T-cell (primary cell): ENCODE data around the gene SHISAL1. TPM values are rescaled to one million over a fixed set of nuclear protein-coding genes. Genes with fewer than 3 reads are reported as not detected.

ENCODE experiments used
- ATAC-seq, 4 experiments: fragments of 200-7000 bp in 3 of 4; fragments of 150-1000 bp in 1 of 4; cut with Tn5 transposase; replicated peaks in 1 of 4; 1 replicate in 3 of 4; 2 replicates in 1 of 4; pipeline ENCODE4 v1.10.0; 2021; ENCODE audit warnings: moderate library complexity in 3 of 4, mild to moderate bottlenecking in 2 of 4, moderate number of reproducible peaks in 1 of 4
- CTCF ChIA-PET, 2 donors: fragments of 300-600 bp; sonication (Branson Sonifier 250); formaldehyde crosslinking; loops; one replicate each; lab custom pipeline; 2022; ENCODE audit warnings: antibody characterized with exemption in 2 of 2; lab: Charles Lee
- POLR2A ChIA-PET, 2 donors: fragments of 300-600 bp; sonication (Branson Sonifier 250); formaldehyde crosslinking; loops; one replicate each; lab custom pipeline; 2022; ENCODE audit warnings: antibody characterized with exemption in 2 of 2; lab: Charles Lee
- DNase-seq, 35 experiments: peaks; one replicate each; pipeline versions ENCODE4 v3.0.0 to v3.0.0-alpha.2; 2013 to 2023
- H3K27ac ChIP-seq: one replicate; pipeline ENCODE4 v1.5.1; 2013; ENCODE audit warnings: low read length
- H3K27me3 ChIP-seq, 2 experiments: replicated peaks in 1 of 2; 1 replicate in 1 of 2; 2 replicates in 1 of 2; pipeline versions ENCODE4 v1.6.1 to v1.7.0; 2013; ENCODE audit warnings: low read length in 1 of 2, mixed read lengths in 1 of 2; ENCODE audit not compliant: control insufficient read depth in 2 of 2, insufficient read depth in 2 of 2; ENCODE audit errors: extremely low read depth in 1 of 2
- H3K36me3 ChIP-seq, 2 donors: 1 replicate in 1 of 2; 2 replicates in 1 of 2; pipeline versions ENCODE4 v1.6.1 to v1.7.0; 2013; ENCODE audit warnings: low read length in 1 of 2; ENCODE audit not compliant: control insufficient read depth in 2 of 2, insufficient read depth in 1 of 2; ENCODE audit errors: extremely low read depth in 1 of 2
- H3K4me1 ChIP-seq, 2 experiments: 1 replicate in 1 of 2; 2 replicates in 1 of 2; pipeline versions ENCODE4 v1.6.1 to v1.7.0; 2013; ENCODE audit warnings: low read length in 2 of 2, mixed read lengths in 1 of 2; ENCODE audit not compliant: insufficient read depth in 2 of 2, control insufficient read depth in 1 of 2; ENCODE audit errors: extremely low read depth in 1 of 2
- H3K4me3 ChIP-seq, 2 donors: 1 replicate in 1 of 2; 2 replicates in 1 of 2; pipeline versions ENCODE4 v1.5.1 to v1.7.0; 2013; ENCODE audit warnings: mild to moderate bottlenecking in 2 of 2, low read length in 1 of 2, moderate library complexity in 1 of 2; ENCODE audit not compliant: control insufficient read depth in 1 of 2; ENCODE audit errors: extremely low read depth in 1 of 2
- H3K9me3 ChIP-seq: 2 replicates; pipeline ENCODE4 v1.7.0; 2013
- H3K27ac Mint-ChIP-seq, 2 donors: one replicate each; pipeline ENCODE4 v1.8.0; 2020 to 2021; ENCODE audit warnings: mild to moderate bottlenecking in 2 of 2, mixed read lengths in 2 of 2
- H3K27me3 Mint-ChIP-seq, 2 donors: one replicate each; pipeline ENCODE4 v1.8.0; 2021 to 2022; ENCODE audit warnings: mixed read lengths in 2 of 2
- H3K36me3 Mint-ChIP-seq: one replicate; pipeline ENCODE4 v1.8.0; 2021; ENCODE audit warnings: mixed read lengths
- H3K4me1 Mint-ChIP-seq, 3 donors: one replicate each; pipeline ENCODE4 v1.8.0; 2020 to 2022; ENCODE audit warnings: mixed read lengths in 3 of 3, mild to moderate bottlenecking in 1 of 3
- H3K4me3 Mint-ChIP-seq, 3 donors: one replicate each; pipeline ENCODE4 v1.8.0; 2020 to 2022; ENCODE audit warnings: mild to moderate bottlenecking in 3 of 3, mixed read lengths in 3 of 3, moderate library complexity in 3 of 3
- H3K9me3 Mint-ChIP-seq, 3 donors: one replicate each; pipeline ENCODE4 v1.8.0; 2020 to 2022; ENCODE audit warnings: mixed read lengths in 3 of 3
- WGBS: methylation state at CpG from one replicate; pipeline ENCODE4 v1.1.5; 2013; ENCODE audit warnings: missing lambda C conversion rate; ENCODE audit not compliant: insufficient coverage; 5-methylcytosine and 5-hydroxymethylcytosine counted together
- total RNA-seq, 35 experiments: library from RNA in 6 of 35; stranded (reverse) in 6 of 35; fragments of 120-200 nt in 1 of 35; gene quantifications; one replicate each; pipeline versions ENCODE4 v1.2.1 to v1.2.4 and lab custom pipeline; 2013 to 2026

SHISAL1 gene
- total RNA-seq, 5 donors from 2014 or later (not counting 1 experiment from before 2014, with no cell fraction given) = 0.03 to 0.06 TPM; not detected in 3

- H3K4me1 Mint-ChIP-seq = peaks cover 0 to 8% (median 4%) of the 10 kb centered on the region in 3 donors
- peaks cover 0 to 39% of the 10 kb centered on the region in 2 donors for H3K27me3 Mint-ChIP-seq
- no peak overlapping the region for H3K27ac Mint-ChIP-seq
- ATAC-seq (peak in 1 of 4 experiments; percentile 16), DNase-seq (peak in 1 of 35 experiments; percentile 6)
- Histone ChIP-seq H3K27ac (no peak overlapping the region), H3K4me3 (no peak overlapping the region), H3K9me3 (no peaks in the 10 kb centered on the region), H3K27me3 (peaks cover 0 to 71% of the 10 kb centered on the region in 2 experiments), H3K36me3 (no peaks in the 10 kb centered on the region), H3K4me1 (peaks cover 0 to 4% of the 10 kb centered on the region in 2 experiments)
- H3K4me3 Mint-ChIP-seq = no peak overlapping the region
- H3K9me3 Mint-ChIP-seq = no peaks in the 10 kb centered on the region
- H3K36me3 Mint-ChIP-seq = no peaks in the 10 kb centered on the region
- 24% methylated on average over 4 of the region's 11 CpGs for WGBS
- ChIA-PET POLR2A (no interaction called here), CTCF (interaction anchor here in 1 of 2 donors (0.6 kb wide), 1 partner anchor 270 kb away, joined by 5 read pairs; no protein-coding TSS in a partner anchor)
Observed at GRCh38 chr22:44351685-44352377, 39.1 kb upstream of the SHISAL1 start.

GRCh38 chr22:44351037-44351436, 38.3 kb upstream of the SHISAL1 start:
- Mint-ChIP-seq H3K4me3 (no peak overlapping the region), H3K9me3 (no peaks in the 10 kb centered on the region), H3K36me3 (no peaks in the 10 kb centered on the region), H3K27me3 (peaks cover 0 to 39% of the 10 kb centered on the region in 2 donors), H3K4me1 (peaks cover 0 to 8% (median 4%) of the 10 kb centered on the region in 3 donors), H3K27ac (no peak overlapping the region)
- CTCF ChIA-PET = no interaction called here
- WGBS = 78% methylated on average over 5 of the region's 6 CpGs
- H3K4me1 ChIP-seq = peaks cover 0 to 4% of the 10 kb centered on the region in 2 experiments
- no peaks in the 10 kb centered on the region for H3K9me3 ChIP-seq
- DNase-seq (no peak), ATAC-seq (no peak)
- POLR2A ChIA-PET = no interaction called here
- H3K36me3 ChIP-seq = no peaks in the 10 kb centered on the region
- H3K27me3 ChIP-seq = peaks cover 0 to 70% of the 10 kb centered on the region in 2 experiments
- H3K4me3 ChIP-seq = no peak overlapping the region
- no peak overlapping the region for H3K27ac ChIP-seq

- Mint-ChIP-seq H3K4me1 (peaks cover 0 to 8% (median 4%) of the 10 kb centered on the region in 3 donors), H3K4me3 (no peak overlapping the region), H3K36me3 (no peaks in the 10 kb centered on the region), H3K27ac (no peak overlapping the region), H3K27me3 (peaks cover 0 to 32% of the 10 kb centered on the region in 2 donors), H3K9me3 (no peaks in the 10 kb centered on the region)
- Histone ChIP-seq H3K27ac (no peak overlapping the region), H3K36me3 (no peaks in the 10 kb centered on the region), H3K4me3 (no peak overlapping the region), H3K27me3 (peaks cover 0 to 61% of the 10 kb centered on the region in 2 experiments), H3K9me3 (no peaks in the 10 kb centered on the region), H3K4me1 (peaks cover 0 to 4% of the 10 kb centered on the region in 2 experiments)
- DNase-seq (no peak), ATAC-seq (no peak)
- WGBS = 80% methylated on average over 1 of the region's 5 CpGs
- CTCF ChIA-PET = no interaction called here
- POLR2A ChIA-PET = no interaction called here
Observed at GRCh38 chr22:44349594-44349993, 36.8 kb upstream of the SHISAL1 start.

- Mint-ChIP-seq H3K36me3 (no peaks in the 10 kb centered on the region), H3K4me1 (peaks cover 0 to 8% (median 4%) of the 10 kb centered on the region in 3 donors), H3K4me3 (no peak overlapping the region), H3K27me3 (peaks cover 0 to 29% of the 10 kb centered on the region in 2 donors), H3K9me3 (no peaks in the 10 kb centered on the region), H3K27ac (no peak overlapping the region)
- Histone ChIP-seq H3K27me3 (peaks cover 0 to 58% of the 10 kb centered on the region in 2 experiments), H3K4me1 (peaks cover 0 to 4% of the 10 kb centered on the region in 2 experiments), H3K4me3 (no peak overlapping the region), H3K27ac (no peak overlapping the region), H3K36me3 (no peaks in the 10 kb centered on the region), H3K9me3 (no peaks in the 10 kb centered on the region)
- WGBS = 89% methylated on average over 16 of the region's 19 CpGs
- ChIA-PET CTCF (no interaction called here), POLR2A (no interaction called here)
- no peak for ATAC-seq
- DNase-seq = no peak
Observed at GRCh38 chr22:44348971-44349560, 36.3 kb upstream of the SHISAL1 start.

GRCh38 chr22:44347549-44347948, 34.8 kb upstream of the SHISAL1 start:
- DNase-seq (no peak), ATAC-seq (no peak)
- CTCF ChIA-PET = no interaction called here
- Histone ChIP-seq H3K9me3 (no peaks in the 10 kb centered on the region), H3K27me3 (peaks cover 0 to 45% of the 10 kb centered on the region in 2 experiments), H3K4me1 (peaks cover 0 to 4% of the 10 kb centered on the region in 2 experiments), H3K27ac (no peak overlapping the region), H3K36me3 (no peaks in the 10 kb centered on the region), H3K4me3 (no peak overlapping the region)
- Mint-ChIP-seq H3K36me3 (no peaks in the 10 kb centered on the region), H3K4me1 (peaks cover 0 to 8% (median 4%) of the 10 kb centered on the region in 3 donors), H3K27me3 (peaks cover 0 to 14% of the 10 kb centered on the region in 2 donors), H3K27ac (no peak overlapping the region), H3K9me3 (no peaks in the 10 kb centered on the region), H3K4me3 (no peak overlapping the region)
- POLR2A ChIA-PET = no interaction called here
- WGBS = 98% methylated on average over 6 of the region's 6 CpGs

- 88% methylated on average over 9 of the region's 10 CpGs for WGBS
- ATAC-seq = no peak
- POLR2A ChIA-PET = no interaction called here
Observed at GRCh38 chr22:44347080-44347479, 34.3 kb upstream of the SHISAL1 start.

More at GRCh38 chr22:44347080-44347479, 34.3 kb upstream of the SHISAL1 start:
- H3K27ac Mint-ChIP-seq = no peak overlapping the region
- no peaks in the 10 kb centered on the region for H3K36me3 ChIP-seq
- peaks cover 0 to 4% of the 10 kb centered on the region in 2 experiments for H3K4me1 ChIP-seq
- DNase-seq = no peak
- H3K4me1 Mint-ChIP-seq = peaks cover 0 to 7% (median 4%) of the 10 kb centered on the region in 3 donors
- no peaks in the 10 kb centered on the region for H3K9me3 Mint-ChIP-seq
- H3K36me3 Mint-ChIP-seq = no peaks in the 10 kb centered on the region
- no peaks in the 10 kb centered on the region for H3K9me3 ChIP-seq
- CTCF ChIA-PET = no interaction called here
- peaks cover 0 to 40% of the 10 kb centered on the region in 2 experiments for H3K27me3 ChIP-seq
- no peak overlapping the region for H3K4me3 ChIP-seq
- peaks cover 0 to 14% of the 10 kb centered on the region in 2 donors for H3K27me3 Mint-ChIP-seq
- no peak overlapping the region for H3K4me3 Mint-ChIP-seq
- no peak overlapping the region for H3K27ac ChIP-seq
